ENCODE data around the gene TYMS.
A peak's percentile ranks its signal among the peaks of the same experiment; 100 is the strongest.

TYMS gene

GRCh38 chr18:649341-649740 lies 8.1 kb upstream of the TYMS start:
- DNase-seq = no peak

DNA sequence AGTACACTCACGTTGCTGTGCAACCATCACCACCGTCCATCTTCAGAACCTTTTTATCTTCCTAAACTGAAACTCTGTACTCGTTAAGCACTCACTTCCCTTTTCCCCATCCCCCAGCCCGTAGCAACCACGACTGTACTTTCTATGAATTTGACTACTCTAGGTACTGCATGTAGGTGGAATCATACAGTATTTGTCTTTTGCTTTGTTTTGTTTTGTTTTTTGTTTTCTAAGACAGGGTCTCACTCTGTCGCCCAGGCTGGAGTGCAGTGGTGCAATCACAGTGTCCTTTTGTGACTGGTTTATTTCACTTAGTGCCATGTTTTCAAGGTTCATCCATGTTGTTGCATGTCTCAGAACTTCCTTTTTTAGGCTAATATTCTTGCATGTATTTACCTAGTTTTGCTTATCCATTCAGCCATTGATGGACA lies 7.0 kb upstream of the TYMS start:
- no peak for DNase-seq

- peak; percentile 14 for DNase-seq
Observed at GRCh38 chr18:652131-652530, 5.3 kb upstream of the TYMS start.

DNA sequence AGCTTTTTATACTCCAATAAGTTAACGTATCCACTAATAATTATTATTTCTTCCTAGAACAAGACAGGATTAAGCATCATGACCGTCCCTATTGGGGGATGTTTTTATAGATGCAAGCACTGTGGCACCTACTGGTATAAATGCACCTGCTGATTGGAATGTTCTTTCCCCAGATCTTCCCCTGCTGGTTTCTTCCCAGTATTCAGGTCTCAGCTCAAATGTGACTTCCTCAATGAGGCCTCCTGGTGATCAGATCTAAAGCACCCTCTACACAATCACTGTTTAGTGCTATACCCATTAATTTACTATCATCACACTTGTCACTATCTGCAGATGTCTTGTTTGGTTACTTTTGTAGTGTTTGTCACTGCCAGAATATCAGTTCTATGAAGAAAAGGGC lies 3.9 kb upstream of the TYMS start:
- DNase-seq = no peak

DNA sequence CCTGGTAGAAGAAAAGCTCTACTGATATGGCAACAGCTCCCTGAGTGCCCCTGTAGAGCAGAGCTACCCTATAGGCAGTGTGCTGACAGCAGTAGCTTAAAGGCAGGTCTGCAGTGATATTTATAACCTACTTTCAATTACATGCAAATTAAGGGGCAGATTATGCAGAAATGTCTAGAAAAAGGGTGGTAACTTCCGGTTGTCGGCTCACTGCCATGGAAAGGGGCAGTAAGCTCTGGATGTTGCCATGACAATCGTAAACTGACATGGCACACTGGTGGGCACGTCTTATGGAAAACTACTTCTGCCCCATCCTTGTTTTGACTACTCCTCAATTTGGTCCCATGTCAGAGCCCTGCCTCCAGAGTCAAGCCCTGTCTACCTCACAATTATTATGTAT lies 2.9 kb upstream of the TYMS start:
- DNase-seq = no peak

GRCh38 chr18:655445-655844 lies 2.0 kb upstream of the TYMS start:
- no peak for DNase-seq

DNA sequence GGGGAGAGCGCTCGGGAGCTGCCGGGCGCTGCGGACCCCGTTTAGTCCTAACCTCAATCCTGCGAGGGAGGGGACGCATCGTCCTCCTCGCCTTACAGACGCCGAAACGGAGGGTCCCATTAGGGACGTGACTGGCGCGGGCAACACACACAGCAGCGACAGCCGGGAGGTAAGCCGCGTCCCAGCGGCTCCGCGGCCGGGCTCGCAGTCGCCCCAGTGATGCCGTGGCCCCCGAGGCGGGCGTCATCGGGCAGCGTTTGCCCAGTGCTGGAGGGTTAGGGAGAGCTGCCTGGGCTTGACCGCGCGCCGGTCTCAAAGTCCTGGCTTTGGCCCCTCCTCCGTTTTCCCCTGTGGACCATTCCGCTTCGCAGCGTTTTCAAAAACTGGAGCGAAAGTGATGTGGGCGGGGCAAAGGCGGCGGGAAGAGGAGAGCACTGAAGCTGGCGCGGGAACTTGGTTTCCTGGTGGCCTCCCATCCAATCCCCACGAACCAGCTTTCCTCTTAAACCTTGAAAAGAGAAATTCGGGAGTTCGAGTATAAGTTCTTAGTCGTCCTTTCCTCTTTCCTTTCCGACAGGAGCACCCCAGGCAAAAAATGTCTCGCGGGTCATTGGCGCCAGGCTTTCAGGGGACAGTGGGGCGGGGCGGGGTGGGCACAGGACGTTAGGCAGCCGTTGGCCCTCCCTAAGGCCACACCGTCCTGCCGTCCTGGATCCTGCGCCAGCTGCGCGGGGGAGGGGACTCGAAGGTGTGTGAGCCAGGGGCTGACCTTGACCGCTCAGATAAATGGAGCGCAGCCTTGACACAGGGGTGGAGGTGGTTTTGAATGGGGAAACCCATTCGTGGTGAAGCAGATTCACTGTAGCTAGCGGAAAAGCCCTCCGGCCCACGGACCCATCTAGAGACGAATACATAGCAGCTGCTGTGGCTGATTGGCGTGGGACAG lies 821 bp downstream of the TYMS start:
- peak; percentile 88 for DNase-seq

DNA sequence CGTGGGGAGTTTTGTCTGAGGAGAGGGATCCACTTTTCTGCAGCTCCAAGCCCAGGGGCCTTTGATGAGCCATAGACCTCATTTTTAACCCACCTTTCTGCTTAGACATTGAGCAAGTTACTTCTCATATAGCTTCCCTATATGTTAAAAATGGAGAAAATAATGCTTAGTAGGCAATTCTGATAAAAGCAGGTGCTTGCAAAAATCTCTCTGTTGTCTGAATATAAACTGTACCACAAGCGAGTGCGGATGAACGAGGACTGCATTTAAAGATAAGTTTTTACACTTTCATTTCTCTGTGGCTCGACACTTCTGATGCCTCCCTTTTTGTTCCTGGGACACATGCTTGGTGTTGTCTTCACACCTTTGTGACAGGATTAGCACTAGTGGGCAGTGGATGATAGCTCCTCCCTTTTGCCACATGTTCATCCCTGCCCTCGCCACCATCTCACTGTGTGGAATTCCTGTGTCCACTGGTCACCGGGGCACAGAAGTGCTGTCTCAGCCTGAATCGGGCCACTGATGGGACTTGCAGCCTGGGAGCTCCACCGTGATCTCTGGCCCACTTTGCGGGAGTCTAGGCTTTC lies 1.6 kb downstream of the TYMS start:
- DNase-seq = no peak

DNA sequence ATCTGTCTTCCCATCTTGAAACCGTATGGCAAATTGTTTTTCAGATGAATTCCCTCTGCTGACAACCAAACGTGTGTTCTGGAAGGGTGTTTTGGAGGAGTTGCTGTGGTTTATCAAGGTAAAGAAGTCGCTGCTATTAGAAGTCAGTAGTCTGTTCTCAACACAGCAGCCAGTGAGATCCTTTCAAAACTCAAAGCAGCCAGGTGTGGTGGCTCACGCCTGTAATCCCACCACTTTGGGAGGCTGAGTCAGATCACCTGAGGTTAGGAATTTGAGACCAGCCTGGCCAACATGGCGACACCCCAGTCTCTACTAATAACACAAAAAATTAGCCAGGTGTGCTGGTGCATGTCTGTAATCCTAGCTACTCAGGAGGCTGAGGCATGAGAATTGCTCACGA lies 2.1 kb downstream of the TYMS start:
- no peak for DNase-seq

DNA sequence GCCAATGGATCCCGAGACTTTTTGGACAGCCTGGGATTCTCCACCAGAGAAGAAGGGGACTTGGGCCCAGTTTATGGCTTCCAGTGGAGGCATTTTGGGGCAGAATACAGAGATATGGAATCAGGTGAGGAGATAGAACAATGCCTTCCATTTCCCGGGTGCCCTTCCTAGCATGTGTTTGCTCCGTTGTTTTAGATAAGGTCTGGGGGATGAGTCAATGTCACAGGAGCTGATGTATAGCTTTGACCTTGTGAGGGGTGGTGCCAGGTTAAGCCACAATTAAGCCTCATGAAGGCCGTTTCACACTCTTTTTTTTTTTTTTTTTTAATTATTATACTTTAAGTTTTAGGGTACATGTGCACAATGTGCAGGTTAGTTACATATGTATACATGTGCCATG lies 4.7 kb downstream of the TYMS start:
- DNase-seq = no peak

- DNase-seq = no peak
Observed at GRCh38 chr18:666177-666576, 8.7 kb downstream of the TYMS start.

GRCh38 chr18:666628-667027 lies 9.2 kb downstream of the TYMS start:
- DNase-seq = no peak

GRCh38 chr18:668260-668659 lies 10.8 kb downstream of the TYMS start:
- DNase-seq = no peak

GRCh38 chr18:669077-669476 lies 11.6 kb downstream of the TYMS start:
- DNase-seq = no peak

DNA sequence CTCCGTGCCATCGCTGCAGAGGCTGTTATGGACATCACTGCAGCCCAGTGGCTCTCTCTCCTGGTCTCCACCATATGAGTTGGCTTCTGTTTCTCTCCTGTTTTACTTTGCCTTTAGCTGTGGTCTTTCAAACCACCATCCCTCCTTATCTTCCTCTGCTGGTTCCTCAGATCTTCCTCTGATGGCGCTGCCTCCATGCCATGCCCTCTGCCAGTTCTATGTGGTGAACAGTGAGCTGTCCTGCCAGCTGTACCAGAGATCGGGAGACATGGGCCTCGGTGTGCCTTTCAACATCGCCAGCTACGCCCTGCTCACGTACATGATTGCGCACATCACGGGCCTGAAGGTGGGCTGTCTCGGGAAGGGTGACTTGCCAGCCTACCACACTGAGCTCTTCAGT lies 13.1 kb downstream of the TYMS start:
- no peak for DNase-seq

DNA sequence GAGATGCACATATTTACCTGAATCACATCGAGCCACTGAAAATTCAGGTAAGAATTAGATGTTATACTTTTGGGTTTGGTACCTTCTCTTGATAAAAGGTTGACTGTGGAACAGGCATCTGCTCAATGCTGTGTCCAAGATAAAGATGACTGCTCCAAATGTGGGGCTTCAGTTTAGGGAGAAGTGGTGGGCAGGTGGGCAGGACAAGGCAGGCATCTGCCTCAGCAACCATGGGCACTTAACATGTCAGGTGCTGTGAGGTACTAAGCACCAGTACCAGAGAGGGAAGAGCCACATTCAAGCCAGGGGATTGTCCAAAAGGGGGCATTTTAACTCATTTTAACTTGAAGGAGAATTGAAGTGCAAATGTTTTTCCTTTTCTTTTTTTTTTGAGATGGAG lies 14.0 kb downstream of the TYMS start:
- DNase-seq = no peak

DNA sequence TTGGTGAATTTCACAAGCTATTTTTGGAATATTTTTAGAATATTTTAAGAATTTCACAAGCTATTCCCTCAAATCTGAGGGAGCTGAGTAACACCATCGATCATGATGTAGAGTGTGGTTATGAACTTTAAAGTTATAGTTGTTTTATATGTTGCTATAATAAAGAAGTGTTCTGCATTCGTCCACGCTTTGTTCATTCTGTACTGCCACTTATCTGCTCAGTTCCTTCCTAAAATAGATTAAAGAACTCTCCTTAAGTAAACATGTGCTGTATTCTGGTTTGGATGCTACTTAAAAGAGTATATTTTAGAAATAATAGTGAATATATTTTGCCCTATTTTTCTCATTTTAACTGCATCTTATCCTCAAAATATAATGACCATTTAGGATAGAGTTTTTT lies 15.9 kb downstream of the TYMS start:
- DNase-seq = no peak

GRCh38 chr18:673769-674168 lies 16.3 kb downstream of the TYMS start:
- DNase-seq = no peak

DNA sequence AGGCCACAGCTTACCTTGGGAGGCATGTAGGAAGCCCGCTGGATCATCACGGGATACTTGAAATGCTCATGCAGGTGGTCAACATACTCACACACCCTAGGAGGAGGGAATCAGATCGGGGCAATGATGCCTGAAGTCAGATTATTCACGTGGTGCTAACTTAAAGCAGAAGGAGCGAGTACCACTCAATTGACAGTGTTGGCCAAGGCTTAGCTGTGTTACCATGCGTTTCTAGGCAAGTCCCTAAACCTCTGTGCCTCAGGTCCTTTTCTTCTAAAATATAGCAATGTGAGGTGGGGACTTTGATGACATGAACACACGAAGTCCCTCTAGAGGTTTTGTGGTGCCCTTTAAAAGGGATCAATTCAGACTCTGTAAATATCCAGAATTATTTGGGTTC lies 17.9 kb downstream of the TYMS start:
- DNase-seq = no peak

DNA sequence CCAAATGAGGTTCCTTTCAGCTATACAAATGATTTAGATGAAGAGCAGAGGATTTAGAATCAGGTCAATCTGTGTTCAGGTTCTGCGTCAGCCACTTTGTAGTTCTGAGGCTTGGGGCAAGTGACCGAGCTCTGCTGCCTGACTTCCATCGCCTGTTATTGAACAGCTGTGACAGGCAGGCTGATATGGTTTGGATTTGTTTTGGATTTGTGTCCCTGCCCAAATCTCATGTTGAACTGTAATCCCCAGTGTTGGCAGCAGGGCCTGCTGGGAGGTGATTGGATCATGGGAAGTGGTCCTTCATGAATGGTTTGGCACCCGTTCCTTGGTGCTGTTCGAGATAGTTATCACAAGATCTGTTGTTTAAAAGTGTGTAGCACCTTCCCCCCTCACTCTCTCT lies 18.6 kb downstream of the TYMS start:
- DNase-seq = no peak

- DNase-seq = no peak
Observed at GRCh38 chr18:676736-677135, 19.3 kb downstream of the TYMS start.

GRCh38 chr18:677145-677544 lies 19.7 kb downstream of the TYMS start:
- DNase-seq = no peak

- no peak for DNase-seq
Observed at GRCh38 chr18:677951-678381, 20.5 kb downstream of the TYMS start.

- no peak for DNase-seq
Observed at GRCh38 chr18:678482-679182, 21.2 kb downstream of the TYMS start.
